K562 (cell line): ENCODE data around the gene FOS. TPM values are rescaled to one million over a fixed set of nuclear protein-coding genes. Genes with fewer than 3 reads are reported as not detected.

ENCODE experiments used
- ARID1B ChIP-seq: fragments of 450-650 bp; IDR thresholded peaks from 2 replicates; pipeline ENCODE4 v1.6.1; 2016; ENCODE audit warnings: antibody characterized with exemption, mild to moderate bottlenecking, inconsistent platforms
- C11orf30 ChIP-seq: fragments of 450-650 bp; IDR thresholded peaks from 2 replicates; pipeline ENCODE4 v1.6.1; 2016; ENCODE audit warnings: low read depth, mild to moderate bottlenecking
- DACH1 ChIP-seq: fragments of 450-650 bp; IDR thresholded peaks from 2 replicates; pipeline ENCODE4 v1.6.1; 2018; ENCODE audit not compliant: partially characterized antibody
- HEY1 ChIP-seq: fragments of 250-450 bp; sonication (Bioruptor Pico); IDR thresholded peaks from 2 replicates; pipeline ENCODE4 v1.5.0; 2020; ENCODE audit warnings: mild to moderate bottlenecking, moderate library complexity, borderline replicate concordance
- HMG20A ChIP-seq: fragments of 450-650 bp; formaldehyde crosslinking; conservative IDR thresholded peaks from 2 replicates; pipeline ENCODE4 v1.4.0; 2020; ENCODE audit warnings: mild to moderate bottlenecking, mixed read lengths
- ILF3 ChIP-seq: fragments of 450-650 bp; IDR thresholded peaks from 2 replicates; pipeline ENCODE4 v1.6.1; 2018; ENCODE audit warnings: antibody characterized with exemption, mild to moderate bottlenecking, moderate library complexity, borderline replicate concordance
- IRF2 ChIP-seq: sonication (generic); formaldehyde crosslinking; IDR thresholded peaks from 2 replicates; pipeline ENCODE4 v1.8.1; 2022; ENCODE audit warnings: mild to moderate bottlenecking, missing genetic modification reagents
- JUNB ChIP-seq: fragments of 450-650 bp; formaldehyde crosslinking; conservative IDR thresholded peaks from 2 replicates; pipeline ENCODE4 v1.4.0; 2020; ENCODE audit warnings: mild to moderate bottlenecking
- MIER1 ChIP-seq: fragments of 450-650 bp; IDR thresholded peaks from 2 replicates; pipeline ENCODE4 v1.6.1; 2016; ENCODE audit warnings: antibody characterized with exemption, mild to moderate bottlenecking, low read depth
- MYC ChIP-seq, 2 experiments: fragments of 250-450 bp in 1 of 2; sonication (Bioruptor Pico) in 1 of 2; IDR thresholded peaks; 2 replicates each; pipeline versions ENCODE4 v1.5.1 to v1.6.1; 2012 to 2021; ENCODE audit warnings: low read depth in 2 of 2, borderline replicate concordance in 1 of 2, improper control_type of control experiment in 1 of 2, low read length in 1 of 2, mild to moderate bottlenecking in 1 of 2, moderate library complexity in 1 of 2
- PHF8 ChIP-seq: fragments of 200-600 bp; sonication (generic); IDR thresholded peaks from 2 replicates; pipeline ENCODE4 v1.6.1; 2012; ENCODE audit warnings: mixed run types, mild to moderate bottlenecking, inconsistent platforms, low read length, moderate library complexity, borderline replicate concordance
- PHTF2 ChIP-seq: fragments of 250-450 bp; sonication (Bioruptor Pico); IDR thresholded peaks from 2 replicates; pipeline ENCODE4 v1.5.0; 2021; ENCODE audit warnings: mild to moderate bottlenecking
- SRF ChIP-seq, 2 experiments: fragments of 250-450, 450-650 bp in 1 of 2; sonication (Bioruptor Pico) in 1 of 2; sonication (generic) in 1 of 2; formaldehyde crosslinking; IDR thresholded peaks; 2 replicates each; pipeline versions ENCODE4 v1.5.0 to v1.5.1; 2020 to 2022; ENCODE audit warnings: mild to moderate bottlenecking in 1 of 2, missing genetic modification reagents in 1 of 2
- SRSF1 ChIP-seq: fragments of 200-400 bp; formaldehyde crosslinking; IDR thresholded peaks from 2 replicates; pipeline ENCODE4 v1.6.1; 2017; ENCODE audit warnings: mild to moderate bottlenecking, low read depth, low read length, moderate library complexity
- TCF3 ChIP-seq: sonication (generic); formaldehyde crosslinking; IDR thresholded peaks from 2 replicates; pipeline ENCODE4 v1.4.0; 2020; ENCODE audit warnings: mild to moderate bottlenecking, missing genetic modification reagents
- TCF7 ChIP-seq: sonication (generic); IDR thresholded peaks from 2 replicates; pipeline ENCODE4 v1.6.1; 2016; ENCODE audit warnings: antibody characterized with exemption, borderline replicate concordance
- XRCC4 ChIP-seq: IDR thresholded peaks from one replicate; pipeline ENCODE4 v1.6.1; 2011; ENCODE audit not compliant: insufficient read depth, insufficient read length; ENCODE audit errors: extremely low read depth
- ZBTB26 ChIP-seq: fragments of 450-650 bp; formaldehyde crosslinking; IDR thresholded peaks from 2 replicates; pipeline ENCODE4 v1.4.0; 2022; ENCODE audit warnings: missing genetic modification characterization
- ZC3H11A ChIP-seq: IDR thresholded peaks from 2 replicates; pipeline ENCODE4 v1.6.1; 2012; ENCODE audit warnings: low read depth, low read length, improper control_type of control experiment
- ZKSCAN1 ChIP-seq: fragments of 150-350 bp; IDR thresholded peaks from 2 replicates; pipeline ENCODE4 v1.6.1; 2016; ENCODE audit warnings: low read depth, low read length
- ZNF12 ChIP-seq: sonication (generic); formaldehyde crosslinking; IDR thresholded peaks from 2 replicates; pipeline ENCODE4 v1.4.0; 2020; ENCODE audit warnings: mild to moderate bottlenecking, missing genetic modification reagents
- ZNF121 ChIP-seq: sonication (generic); formaldehyde crosslinking; conservative IDR thresholded peaks from 2 replicates; pipeline ENCODE4 v1.8.0; 2022; ENCODE audit warnings: missing genetic modification reagents
- ZNF133 ChIP-seq: fragments of 250-450 bp; sonication (Bioruptor Pico); IDR thresholded peaks from 2 replicates; pipeline ENCODE4 v1.4.0; 2020; ENCODE audit warnings: mild to moderate bottlenecking
- ZNF324 ChIP-seq: fragments of 250-450 bp; sonication (Bioruptor Pico); IDR thresholded peaks from 2 replicates; pipeline ENCODE4 v1.4.0; 2020; ENCODE audit warnings: mild to moderate bottlenecking
- ZNF57 ChIP-seq: fragments of 450-650 bp; formaldehyde crosslinking; IDR thresholded peaks from 2 replicates; pipeline ENCODE4 v1.4.0; 2020; ENCODE audit warnings: mild to moderate bottlenecking, moderate library complexity
- ZNF696 ChIP-seq: fragments of 250-450 bp; sonication (Bioruptor Pico); conservative IDR thresholded peaks from 2 replicates; pipeline ENCODE4 v1.4.0; 2020; ENCODE audit warnings: mild to moderate bottlenecking, moderate library complexity
- ZZZ3 ChIP-seq: fragments of 450-650 bp; IDR thresholded peaks from 2 replicates; pipeline ENCODE4 v1.6.1; 2016; ENCODE audit warnings: antibody characterized with exemption, mild to moderate bottlenecking, moderate library complexity
- polyA plus RNA-seq, 8 experiments: library from polyadenylated mRNA; depleted of rRNA in 4 of 8; stranded (reverse) in 5 of 8; unstranded in 3 of 8; fragments of >200 nt; fragmentation: Nextera tagmentation in 2 of 8; fragmentation: Illumina TruSeq in 1 of 8; extraction: Ambion mirVana in 2 of 8; extraction: Trizol in 1 of 8; gene quantifications; 2 replicates each; pipeline versions ENCODE4 v1.2.1 to v1.2.3, GENCODE V29; 2011 to 2014; ENCODE audit warnings: inconsistent platforms in 1 of 8, missing spikeins in 1 of 8
- total RNA-seq, 7 experiments: library from RNA; depleted of rRNA in 6 of 7; stranded (reverse); fragments of >200 nt in 6 of 7; fragmentation: Illumina TruSeq in 2 of 7; extraction: Trizol in 2 of 7; gene quantifications; 2 replicates each; pipeline versions ENCODE4 v1.2.1 to v1.2.3, GENCODE V29; 2011 to 2021; ENCODE audit warnings: low replicate concordance in 1 of 7
- TF ChIP-seq, protein P1 (sequence below): fragments of 450-650 bp; formaldehyde crosslinking; conservative IDR thresholded peaks from 2 replicates; pipeline ENCODE4 v1.4.0; 2022; ENCODE audit warnings: mild to moderate bottlenecking, missing genetic modification characterization

The FOS gene
- total and polyA plus RNA-seq, 9 of the 15 experiments (the other 6 are each of a cell fraction or from before 2014, with no cell fraction given), result 0.54 to 13.8 (median 8.9) TPM

DNA sequence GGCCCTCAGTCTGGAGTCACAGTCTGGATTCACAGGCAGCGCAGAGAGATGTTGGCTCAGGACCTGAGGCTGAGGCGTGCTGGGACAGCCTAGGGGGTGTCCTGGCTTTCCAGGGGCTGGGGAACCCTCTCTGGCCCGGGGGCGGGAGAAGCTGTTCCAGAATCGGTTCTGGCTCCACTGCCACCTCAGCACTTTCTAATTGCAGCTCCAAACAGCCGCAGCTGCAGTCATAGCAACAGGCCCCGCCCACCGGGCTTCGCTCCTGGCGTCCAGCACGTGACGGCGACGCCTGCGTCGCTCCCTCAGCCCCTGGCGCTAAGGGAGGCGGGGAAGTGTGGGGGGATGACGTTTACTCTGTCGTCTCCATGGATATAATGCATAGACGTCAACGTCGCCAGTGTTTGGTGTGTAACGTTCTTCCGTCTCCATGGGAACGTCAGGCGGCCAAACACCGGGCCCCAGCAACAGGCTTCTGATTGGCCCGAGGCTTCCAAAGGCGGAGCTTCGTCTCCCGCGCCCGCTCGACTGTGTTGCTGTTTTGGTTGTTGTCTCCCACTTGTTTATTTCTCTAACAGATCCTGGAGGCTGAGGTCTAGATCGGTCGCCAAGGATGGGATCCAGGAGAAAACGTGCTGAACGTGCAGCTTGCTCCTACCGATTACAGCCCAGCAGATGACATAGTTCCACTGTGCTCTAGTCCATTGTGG is 19.7 kb upstream of the FOS start (continued):
- TF ChIP-seq ZZZ3 (no peak), PHTF2 (CRISPR knock-in tag) (no peak), ILF3 (no peak), TCF7 (no peak), ZNF324 (CRISPR knock-in tag) (no peak), SRSF1 (no peak), JUNB (no peak), ZKSCAN1 (no peak), ZNF57 (CRISPR knock-in tag) (no peak), MYC (IDR thresholded peaks at IDR 0.05; ENCODE audit: low read depth, low read length) (no peak), MYC (CRISPR knock-in tag; IDR thresholded peaks at IDR 0.05; ENCODE audit: borderline replicate concordance, low read depth) (no peak), ZNF133 (CRISPR knock-in tag) (no peak), HEY1 (CRISPR knock-in tag) (no peak), SRF (CRISPR knock-in tag; IDR thresholded peaks at IDR 0.05) (peak in 1 of 2 experiments; percentile 25; a peak in 1 of 4 replicates), MIER1 (no peak), DACH1 (no peak), ZC3H11A (no peak), XRCC4 (no peak), ZBTB26 (CRISPR knock-in tag) (no peak), C11orf30 (peak; percentile 99), HMG20A (CRISPR knock-in tag) (no peak), ZNF12 (CRISPR knock-in tag) (no peak), PHF8 (peak; percentile 53; the same call in 1 of the 2 replicates), IRF2 (CRISPR knock-in tag) (no peak), ZNF121 (CRISPR knock-in tag) (no peak), ZNF696 (CRISPR knock-in tag) (no peak), TCF3 (no peak), ARID1B (no peak)
- TF ChIP-seq, protein P1, sequence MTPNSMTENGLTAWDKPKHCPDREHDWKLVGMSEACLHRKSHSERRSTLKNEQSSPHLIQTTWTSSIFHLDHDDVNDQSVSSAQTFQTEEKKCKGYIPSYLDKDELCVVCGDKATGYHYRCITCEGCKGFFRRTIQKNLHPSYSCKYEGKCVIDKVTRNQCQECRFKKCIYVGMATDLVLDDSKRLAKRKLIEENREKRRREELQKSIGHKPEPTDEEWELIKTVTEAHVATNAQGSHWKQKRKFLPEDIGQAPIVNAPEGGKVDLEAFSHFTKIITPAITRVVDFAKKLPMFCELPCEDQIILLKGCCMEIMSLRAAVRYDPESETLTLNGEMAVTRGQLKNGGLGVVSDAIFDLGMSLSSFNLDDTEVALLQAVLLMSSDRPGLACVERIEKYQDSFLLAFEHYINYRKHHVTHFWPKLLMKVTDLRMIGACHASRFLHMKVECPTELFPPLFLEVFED (CRISPR knock-in tag), result no peak
